22Rv1 (cell line): ENCODE results near the gene RALGPS1.

Experiments used
- CTCF ChIP-seq: fragments of 450-650 bp; IDR thresholded peaks from 2 replicates; pipeline ENCODE4 v1.5.1; 2017; ENCODE audit warnings: mild to moderate bottlenecking
- ZFX ChIP-seq: fragments of 450-650 bp; IDR thresholded peaks from 2 replicates; pipeline ENCODE4 v1.6.1; 2017; ENCODE audit warnings: antibody characterized with exemption, borderline replicate concordance

DNA sequence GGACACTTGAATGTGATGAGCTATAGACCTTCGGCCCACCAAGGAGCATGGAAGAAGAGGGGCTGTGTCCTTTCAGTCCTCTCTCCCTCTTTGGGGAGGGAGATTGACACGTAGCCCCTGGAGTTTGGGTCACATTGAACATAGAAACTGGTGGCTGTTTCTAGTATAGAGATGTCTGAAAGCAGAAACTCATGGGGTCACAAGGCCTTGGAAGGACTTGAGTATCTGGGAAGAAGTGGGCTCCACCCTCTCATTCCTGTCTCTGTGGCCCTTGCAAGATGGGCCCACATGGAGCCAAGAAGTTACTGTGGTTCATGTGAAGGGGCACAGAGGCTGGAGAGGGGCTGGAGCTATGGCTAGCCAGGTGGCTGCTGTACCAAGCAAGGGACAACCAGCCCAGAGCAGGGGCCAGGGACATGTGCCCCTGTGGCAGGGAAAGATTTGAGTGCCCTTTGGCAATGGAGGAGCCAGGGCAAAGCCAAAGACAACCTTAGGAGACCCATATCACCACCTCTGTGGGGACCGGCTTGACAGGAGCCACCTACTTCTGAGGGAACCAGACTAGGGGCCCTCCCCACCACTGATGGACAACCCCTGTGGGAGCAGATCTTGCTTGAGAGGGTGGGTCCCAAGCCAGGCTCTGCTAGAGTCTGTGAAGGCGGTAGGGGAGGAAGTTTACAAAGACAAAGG is 220.6 kb downstream of the RALGPS1 start:
- TF ChIP-seq CTCF (no peak), ZFX (no peak)
